Fibroblast of pulmonary artery (primary cell): Measurements from ENCODE around the gene OSM.
A peak's percentile ranks its signal among the peaks of the same experiment; 100 is the strongest.

Experiments
- DNase-seq: peaks from one replicate; pipeline ENCODE4 v3.0.0-alpha.2; 2010; ENCODE audit warnings: low read depth
- H3K4me3 ChIP-seq: replicated peaks from 2 replicates; pipeline ENCODE4 v1.5.1; 2011; ENCODE audit warnings: low read depth, mild to moderate bottlenecking, control low read depth, low read length, moderate library complexity
- TF ChIP-seq, protein P1 (sequence below): IDR thresholded peaks from 2 replicates; pipeline ENCODE4 v1.5.1; 2011; ENCODE audit warnings: mild to moderate bottlenecking, control low read depth, low read length, inconsistent platforms; ENCODE audit errors: missing control alignments

The OSM gene

GRCh38 chr22:30270832-30271231 is 4.2 kb upstream of the OSM start:
- H3K4me3 ChIP-seq, result no peak overlapping the region
- DNase-seq, result peak; percentile 84
- TF ChIP-seq, protein P1, sequence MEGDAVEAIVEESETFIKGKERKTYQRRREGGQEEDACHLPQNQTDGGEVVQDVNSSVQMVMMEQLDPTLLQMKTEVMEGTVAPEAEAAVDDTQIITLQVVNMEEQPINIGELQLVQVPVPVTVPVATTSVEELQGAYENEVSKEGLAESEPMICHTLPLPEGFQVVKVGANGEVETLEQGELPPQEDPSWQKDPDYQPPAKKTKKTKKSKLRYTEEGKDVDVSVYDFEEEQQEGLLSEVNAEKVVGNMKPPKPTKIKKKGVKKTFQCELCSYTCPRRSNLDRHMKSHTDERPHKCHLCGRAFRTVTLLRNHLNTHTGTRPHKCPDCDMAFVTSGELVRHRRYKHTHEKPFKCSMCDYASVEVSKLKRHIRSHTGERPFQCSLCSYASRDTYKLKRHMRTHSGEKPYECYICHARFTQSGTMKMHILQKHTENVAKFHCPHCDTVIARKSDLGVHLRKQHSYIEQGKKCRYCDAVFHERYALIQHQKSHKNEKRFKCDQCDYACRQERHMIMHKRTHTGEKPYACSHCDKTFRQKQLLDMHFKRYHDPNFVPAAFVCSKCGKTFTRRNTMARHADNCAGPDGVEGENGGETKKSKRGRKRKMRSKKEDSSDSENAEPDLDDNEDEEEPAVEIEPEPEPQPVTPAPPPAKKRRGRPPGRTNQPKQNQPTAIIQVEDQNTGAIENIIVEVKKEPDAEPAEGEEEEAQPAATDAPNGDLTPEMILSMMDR, result no peak

DNA sequence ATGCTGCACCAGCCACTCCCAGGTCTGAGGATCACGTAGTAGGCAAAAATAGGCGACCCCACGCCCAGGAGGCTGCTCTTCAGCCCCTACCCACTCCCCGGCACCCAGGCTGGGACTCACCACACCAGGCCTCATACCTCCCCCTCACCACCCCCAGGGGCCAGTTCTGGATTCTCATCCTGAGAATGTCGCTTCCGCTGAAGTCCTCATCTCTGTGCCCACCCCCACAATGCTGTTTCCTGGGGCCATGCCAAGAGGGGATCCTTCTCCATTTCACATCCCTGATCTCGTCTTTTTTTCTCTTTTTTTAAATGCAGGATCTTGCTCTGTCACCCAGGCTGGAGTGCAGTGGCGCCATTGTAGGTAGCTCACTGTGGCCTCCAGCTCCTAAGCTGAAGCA is 1.7 kb upstream of the OSM start:
- TF ChIP-seq, protein P1, result no peak
- DNase-seq, result no peak
- no peak overlapping the region for H3K4me3 ChIP-seq

GRCh38 chr22:30267382-30268302 is 991 bp upstream of the OSM start:
- TF ChIP-seq, protein P1, result no peak
- DNase-seq, result no peak
- H3K4me3 ChIP-seq, result no peak overlapping the region

DNA sequence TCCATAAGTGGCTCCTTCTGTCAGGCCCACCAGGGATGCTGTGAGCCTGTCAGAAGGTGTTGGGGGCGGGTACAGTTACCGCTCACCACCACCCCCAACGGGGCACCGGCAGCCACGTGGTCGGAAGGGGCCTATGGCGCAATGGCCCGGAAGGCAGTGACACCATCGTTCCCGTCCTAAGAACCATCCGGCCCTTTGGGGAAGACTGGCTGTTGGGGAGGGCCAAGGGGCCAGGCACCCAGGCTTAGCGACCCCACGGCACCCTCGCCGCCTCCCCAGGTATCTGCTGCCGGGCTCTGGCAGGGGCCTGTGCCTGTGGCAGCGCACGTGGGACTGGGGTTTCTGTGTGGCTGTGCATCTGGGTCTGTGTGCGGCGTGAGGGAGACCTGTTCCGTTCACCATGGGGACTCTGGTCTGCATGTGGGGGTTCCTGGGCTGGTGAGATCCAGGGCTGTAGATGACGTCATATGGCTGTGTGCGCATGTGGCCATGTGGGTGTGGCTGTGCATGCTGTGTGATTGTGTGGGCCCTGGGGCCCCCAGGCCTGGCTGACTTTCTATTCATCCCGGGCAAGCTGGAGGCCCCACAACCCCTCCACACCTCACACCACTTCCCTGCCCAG is 717 bp downstream of the OSM start:
- H3K4me3 ChIP-seq, result no peak overlapping the region
- TF ChIP-seq, protein P1, result no peak

GRCh38 chr22:30265131-30265720 is 1.4 kb downstream of the OSM start:
- TF ChIP-seq, protein P1, result no peak

More for the DNA sequence above, 717 bp downstream of the OSM start:
- no peak for DNase-seq

DNA sequence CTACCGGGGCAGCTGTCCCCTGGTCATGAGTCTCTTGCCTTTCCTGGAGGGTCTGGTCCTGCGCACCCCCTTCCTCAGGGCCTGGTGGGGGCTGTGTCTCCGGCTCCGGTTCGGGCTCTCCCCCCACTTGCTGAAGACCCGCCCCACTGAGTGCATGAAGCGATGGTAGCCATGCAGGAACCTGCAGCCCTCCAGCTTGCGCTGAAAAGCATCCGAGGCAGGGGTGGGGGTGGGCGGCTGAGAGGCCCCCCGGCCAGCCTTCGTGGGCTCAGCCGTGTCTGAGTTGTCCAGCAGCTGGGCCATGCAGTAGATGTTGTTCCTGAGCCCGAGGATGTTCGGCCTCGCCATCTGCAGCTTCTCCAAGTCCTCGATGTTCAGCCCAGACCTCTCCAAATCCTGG is 2.8 kb downstream of the OSM start:
- TF ChIP-seq, protein P1, result no peak
- no peak overlapping the region for H3K4me3 ChIP-seq
- no peak for DNase-seq

More at GRCh38 chr22:30265131-30265720, 1.4 kb downstream of the OSM start:
- H3K4me3 ChIP-seq, result no peak overlapping the region
- DNase-seq, result no peak
